Small intestine (tissue), 7 donors: ENCODE results near the gene DPP3. TPM values are rescaled to one million over a fixed set of nuclear protein-coding genes. Genes with fewer than 3 reads are reported as not detected.

Experiments
- DNase-seq, 2 donors: peaks; one replicate each; pipeline versions ENCODE4 v3.0.0 to v3.0.0-alpha.2; 2013
- FAIRE-seq: peaks from 2 replicates; lab custom pipeline; 2012; peaks lifted over from hg19 to GRCh38; lab: Jason Lieb, UNC
- H3K27ac ChIP-seq, 3 donors: one replicate each; pipeline ENCODE4 v1.5.1; 2013; ENCODE audit warnings: low read length in 2 of 3, mild to moderate bottlenecking in 2 of 3, control low read depth in 1 of 3, inconsistent platforms in 1 of 3, low read depth in 1 of 3, moderate library complexity in 1 of 3
- H3K27me3 ChIP-seq, 3 donors: one replicate each; pipeline ENCODE4 v1.6.1; 2013; ENCODE audit warnings: low read length in 3 of 3, inconsistent platforms in 1 of 3; ENCODE audit not compliant: control insufficient read depth in 3 of 3, insufficient read depth in 3 of 3
- H3K36me3 ChIP-seq, 3 donors: one replicate each; pipeline ENCODE4 v1.6.1; 2013; ENCODE audit warnings: low read length in 3 of 3, inconsistent platforms in 1 of 3, low read depth in 1 of 3, mild to moderate bottlenecking in 1 of 3, moderate library complexity in 1 of 3; ENCODE audit not compliant: control insufficient read depth in 3 of 3, insufficient read depth in 2 of 3
- H3K4me1 ChIP-seq, 3 donors: one replicate each; pipeline ENCODE4 v1.6.1; 2013; ENCODE audit warnings: low read length in 2 of 3, inconsistent platforms in 1 of 3, low read depth in 1 of 3, mild to moderate bottlenecking in 1 of 3, moderate library complexity in 1 of 3; ENCODE audit not compliant: control insufficient read depth in 3 of 3, insufficient read depth in 2 of 3
- H3K4me3 ChIP-seq, 3 donors: one replicate each; pipeline ENCODE4 v1.5.1; 2013; ENCODE audit warnings: low read length in 3 of 3, control low read depth in 1 of 3, inconsistent platforms in 1 of 3, low read depth in 1 of 3, mild to moderate bottlenecking in 1 of 3, moderate library complexity in 1 of 3
- H3K9me3 ChIP-seq, 2 donors: one replicate each; pipeline ENCODE4 v1.6.1; 2013; ENCODE audit warnings: low read depth in 1 of 2, low read length in 1 of 2; ENCODE audit not compliant: control insufficient read depth in 2 of 2, insufficient read depth in 1 of 2
- WGBS, 3 donors: extraction: QIAGEN DNeasy Blood & Tissue Kit; methylation state at CpG; one replicate each; pipeline ENCODE4 v1.1.7; 2013; 5-methylcytosine and 5-hydroxymethylcytosine counted together
- polyA plus RNA-seq, 4 donors: library from polyadenylated mRNA; stranded (reverse) in 3 of 4; unstranded in 1 of 4; fragments of 200-250 nt in 3 of 4; fragments of 120-200 nt in 1 of 4; gene quantifications; one replicate each; pipeline versions ENCODE4 v1.2.1 to v1.2.3, GENCODE V29; 2013
- donor health status: healthy with polysubstance abuse.
- donor health status: control.
- donor health status: control.
- donor health status: Bipolar disorder and iron deficiency.
- donor health status: healthy.

The DPP3 gene
- polyA plus RNA-seq, 4 donors, result 25.3 to 67.7 (median 37.4) TPM

GRCh38 chr11:66494935-66495334, 14.7 kb downstream of the DPP3 start:
- Histone ChIP-seq H3K36me3 (peaks cover 2 to 86% (median 5%) of the 10 kb centered on the region in 3 donors), H3K9me3 (no peaks in the 10 kb centered on the region), H3K27me3 (no peaks in the 10 kb centered on the region), H3K4me1 (peaks cover 0 to 18% (median 0%) of the 10 kb centered on the region in 3 donors), H3K27ac (no peak overlapping the region), H3K4me3 (no peak overlapping the region)
- FAIRE-seq, result no peak
- 80 to 85% (median 83%) methylated on average over 14 of the region's 14 CpGs for WGBS, 3 donors
- DNase-seq, result no peak

- no peaks in the 10 kb centered on the region for H3K27me3 ChIP-seq
- DNase-seq (no peak), FAIRE-seq (no peak)
- no peak overlapping the region for H3K4me3 ChIP-seq
- WGBS, 3 donors, result 94 to 98% (median 96%) methylated on average over 15 to 17 of the region's 17 CpGs
- no peak overlapping the region for H3K27ac ChIP-seq
- H3K4me1 ChIP-seq, result peaks cover 0 to 18% (median 0%) of the 10 kb centered on the region in 3 donors
- peaks cover 2 to 85% (median 5%) of the 10 kb centered on the region in 3 donors for H3K36me3 ChIP-seq
- no peaks in the 10 kb centered on the region for H3K9me3 ChIP-seq
Measured at GRCh38 chr11:66495401-66495854, 15.2 kb downstream of the DPP3 start.

- DNase-seq, result no peak
- Histone ChIP-seq H3K9me3 (no peaks in the 10 kb centered on the region), H3K27ac (no peak overlapping the region), H3K27me3 (no peaks in the 10 kb centered on the region), H3K36me3 (peaks cover 2 to 82% (median 5%) of the 10 kb centered on the region in 3 donors), H3K4me1 (peaks cover 0 to 18% (median 0%) of the 10 kb centered on the region in 3 donors), H3K4me3 (no peak overlapping the region)
- WGBS, 3 donors, result 95 to 98% (median 96%) methylated on average over 16 of the region's 16 CpGs
- no peak for FAIRE-seq
Measured at GRCh38 chr11:66497206-66497605, 17.0 kb downstream of the DPP3 start.

GRCh38 chr11:66498506-66498905, 18.3 kb downstream of the DPP3 start:
- Histone ChIP-seq H3K27me3 (no peaks in the 10 kb centered on the region), H3K27ac (no peak overlapping the region), H3K36me3 (peaks cover 0 to 74% (median 2%) of the 10 kb centered on the region in 3 donors), H3K9me3 (no peaks in the 10 kb centered on the region), H3K4me3 (no peak overlapping the region), H3K4me1 (peaks cover 0 to 5% (median 0%) of the 10 kb centered on the region in 3 donors)
- DNase-seq (peak; percentile 58 to 78), FAIRE-seq (no peak)
- WGBS, 3 donors, result 50 to 80% (median 66%) methylated on average over 5 of the region's 5 CpGs

GRCh38 chr11:66505276-66505816, 25.1 kb downstream of the DPP3 start:
- FAIRE-seq (no peak), DNase-seq (peak in 1 of 2 donors; percentile 21)
- Histone ChIP-seq H3K9me3 (no peaks in the 10 kb centered on the region), H3K4me1 (peaks cover 0 to 4% (median 3%) of the 10 kb centered on the region in 3 donors), H3K27ac (no peak overlapping the region), H3K27me3 (no peaks in the 10 kb centered on the region), H3K4me3 (no peak overlapping the region), H3K36me3 (peaks cover 0 to 48% (median 0%) of the 10 kb centered on the region in 3 donors)
- 8 to 89% (median 64%) methylated on average over 1 of the region's 1 CpG for WGBS, 3 donors

- 72 to 86% (median 85%) methylated on average over 7 of the region's 7 CpGs for WGBS, 3 donors
- Histone ChIP-seq H3K27ac (no peak overlapping the region), H3K9me3 (no peaks in the 10 kb centered on the region), H3K36me3 (peaks cover 0 to 29% (median 0%) of the 10 kb centered on the region in 3 donors), H3K4me1 (peaks cover 0 to 9% (median 8%) of the 10 kb centered on the region in 3 donors), H3K27me3 (no peaks in the 10 kb centered on the region), H3K4me3 (no peak overlapping the region)
- no peak for FAIRE-seq
- DNase-seq, result no peak
Measured at GRCh38 chr11:66509131-66509561, 28.9 kb downstream of the DPP3 start.

- peak within 1 kb of the TSS; percentile 65 to 71 (median 68) for H3K4me3 ChIP-seq
- WGBS, 3 donors, result 1 to 2% (median 1%) methylated on average over 31 of the region's 31 CpGs
- DNase-seq, result peak; percentile 84 to 93
- H3K27me3 ChIP-seq, result no peaks in the 10 kb centered on the region
- H3K27ac ChIP-seq, result peak within 1 kb of the TSS in 2 of 3 donors; percentile 7 to 8
- H3K4me1 ChIP-seq, result peaks cover 0 to 9% (median 8%) of the 10 kb centered on the region in 3 donors
- no peaks in the 10 kb centered on the region for H3K9me3 ChIP-seq
- FAIRE-seq, result no peak
- peaks cover 0 to 32% (median 3%) of the 10 kb centered on the region in 3 donors for H3K36me3 ChIP-seq
Measured at GRCh38 chr11:66510271-66510989, 30.2 kb downstream of the DPP3 start, which contains the start of gene BBS1. TSS of gene BBS1 (plus strand) at chr11:66510635. CDS start at chr11:66510660, 25 bp downstream.

- Histone ChIP-seq H3K4me1 (peaks cover 0 to 9% (median 8%) of the 10 kb centered on the region in 3 donors), H3K27ac (peak overlapping the region in 1 of 3 donors; percentile 7), H3K27me3 (no peaks in the 10 kb centered on the region), H3K4me3 (peak overlapping the region; percentile 65 to 71 (median 68)), H3K9me3 (no peaks in the 10 kb centered on the region), H3K36me3 (peaks cover 0 to 36% (median 3%) of the 10 kb centered on the region in 3 donors)
- DNase-seq, result no peak
- WGBS, 3 donors, result 5 to 8% (median 7%) methylated on average over 5 of the region's 5 CpGs
- no peak for FAIRE-seq
Measured at GRCh38 chr11:66510990-66511339, 30.7 kb downstream of the DPP3 start.
